Brain microvascular endothelial cell (primary cell): Measurements from ENCODE around the gene ST3GAL4.
A peak's percentile ranks its signal among the peaks of the same experiment; 100 is the strongest.

Source experiments
- DNase-seq: peaks from one replicate; pipeline ENCODE4 v3.0.0-alpha.2; 2020
- H3K27ac ChIP-seq: fragments of 250-450 bp; sonication (Bioruptor Pico); 2 replicates; pipeline ENCODE4 v1.5.1; 2020; ENCODE audit warnings: mild to moderate bottlenecking, moderate library complexity
- H3K27me3 ChIP-seq: fragments of 250-450 bp; sonication (Bioruptor Pico); replicated peaks from 2 replicates; pipeline ENCODE4 v1.5.1; 2020; ENCODE audit warnings: mild to moderate bottlenecking
- H3K36me3 ChIP-seq: fragments of 250-450 bp; sonication (Bioruptor Pico); replicated peaks from 2 replicates; pipeline ENCODE4 v1.5.1; 2020; ENCODE audit warnings: mild to moderate bottlenecking
- H3K4me3 ChIP-seq: 2 replicates; pipeline ENCODE4 v1.5.1; 2011; ENCODE audit warnings: low read depth, mild to moderate bottlenecking, control low read depth, low read length, moderate library complexity
- in situ Hi-C: cut with HindIII; loops from 2 replicates; pipeline ENCODE4 v1.10.0; 2017; ENCODE audit warnings: low sequenced_read_pairs, low pct_ligation_motif_present
- TF ChIP-seq, protein P1 (sequence below): IDR thresholded peaks from 2 replicates; pipeline ENCODE4 v1.5.1; 2011; ENCODE audit warnings: low read depth, mild to moderate bottlenecking, moderate library complexity, low read length, control low read depth, inconsistent platforms; ENCODE audit errors: missing control alignments

Gene ST3GAL4

DNA sequence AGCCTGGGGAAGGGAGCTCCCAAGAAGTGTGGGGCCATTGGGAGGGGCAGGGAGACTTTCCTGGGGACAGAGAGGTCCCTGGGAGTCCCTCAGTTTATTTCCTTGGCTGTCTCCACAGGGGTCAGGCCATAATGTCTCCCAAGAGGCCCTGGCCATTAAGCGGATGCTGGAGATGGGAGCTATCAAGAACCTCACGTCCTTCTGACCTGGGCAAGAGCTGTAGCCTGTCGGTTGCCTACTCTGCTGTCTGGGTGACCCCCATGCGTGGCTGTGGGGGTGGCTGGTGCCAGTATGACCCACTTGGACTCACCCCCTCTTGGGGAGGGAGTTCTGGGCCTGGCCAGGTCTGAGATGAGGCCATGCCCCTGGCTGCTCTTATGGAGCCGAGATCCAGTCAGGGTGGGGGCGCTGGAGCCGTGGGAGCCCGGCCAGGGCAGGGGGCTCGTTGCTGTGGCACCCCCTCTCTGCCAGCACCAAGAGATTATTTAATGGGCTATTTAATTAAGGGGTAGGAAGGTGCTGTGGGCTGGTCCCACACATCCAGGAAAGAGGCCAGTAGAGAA, 58.4 kb downstream of the ST3GAL4 start:
- TF ChIP-seq, protein P1, sequence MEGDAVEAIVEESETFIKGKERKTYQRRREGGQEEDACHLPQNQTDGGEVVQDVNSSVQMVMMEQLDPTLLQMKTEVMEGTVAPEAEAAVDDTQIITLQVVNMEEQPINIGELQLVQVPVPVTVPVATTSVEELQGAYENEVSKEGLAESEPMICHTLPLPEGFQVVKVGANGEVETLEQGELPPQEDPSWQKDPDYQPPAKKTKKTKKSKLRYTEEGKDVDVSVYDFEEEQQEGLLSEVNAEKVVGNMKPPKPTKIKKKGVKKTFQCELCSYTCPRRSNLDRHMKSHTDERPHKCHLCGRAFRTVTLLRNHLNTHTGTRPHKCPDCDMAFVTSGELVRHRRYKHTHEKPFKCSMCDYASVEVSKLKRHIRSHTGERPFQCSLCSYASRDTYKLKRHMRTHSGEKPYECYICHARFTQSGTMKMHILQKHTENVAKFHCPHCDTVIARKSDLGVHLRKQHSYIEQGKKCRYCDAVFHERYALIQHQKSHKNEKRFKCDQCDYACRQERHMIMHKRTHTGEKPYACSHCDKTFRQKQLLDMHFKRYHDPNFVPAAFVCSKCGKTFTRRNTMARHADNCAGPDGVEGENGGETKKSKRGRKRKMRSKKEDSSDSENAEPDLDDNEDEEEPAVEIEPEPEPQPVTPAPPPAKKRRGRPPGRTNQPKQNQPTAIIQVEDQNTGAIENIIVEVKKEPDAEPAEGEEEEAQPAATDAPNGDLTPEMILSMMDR: no peak
- Histone ChIP-seq H3K36me3 (peaks cover 3% of the 10 kb centered on the region), H3K27me3 (no peaks in the 10 kb centered on the region), H3K27ac (no peak overlapping the region), H3K4me3 (no peak overlapping the region)
- no peak for DNase-seq
- in situ Hi-C loops: no loop called here

DNA sequence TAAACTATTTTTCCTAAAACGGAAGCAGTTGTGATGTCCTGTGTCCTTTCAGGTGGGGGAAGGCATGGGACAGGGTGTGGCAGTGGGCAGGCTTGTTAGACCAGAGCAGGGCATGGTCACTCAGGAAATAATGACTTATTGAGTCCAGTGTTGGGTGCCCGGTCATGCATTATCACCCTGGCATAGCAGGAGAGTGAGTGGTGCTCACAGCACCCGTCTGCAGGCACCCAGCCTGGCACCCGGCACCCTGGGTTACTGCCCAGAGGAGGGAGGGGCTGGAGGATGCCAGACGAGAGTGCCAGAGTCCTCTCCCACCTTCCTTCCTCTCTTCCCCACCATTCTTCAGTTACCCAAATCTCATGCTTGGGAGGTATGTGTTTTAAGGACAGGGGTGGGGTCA, 59.1 kb downstream of the ST3GAL4 start:
- Histone ChIP-seq H3K27me3 (no peaks in the 10 kb centered on the region), H3K4me3 (no peak overlapping the region), H3K36me3 (peaks cover 3% of the 10 kb centered on the region), H3K27ac (no peak overlapping the region)
- in situ Hi-C loops: no loop called here
- TF ChIP-seq, protein P1: no peak
- DNase-seq: no peak

DNA sequence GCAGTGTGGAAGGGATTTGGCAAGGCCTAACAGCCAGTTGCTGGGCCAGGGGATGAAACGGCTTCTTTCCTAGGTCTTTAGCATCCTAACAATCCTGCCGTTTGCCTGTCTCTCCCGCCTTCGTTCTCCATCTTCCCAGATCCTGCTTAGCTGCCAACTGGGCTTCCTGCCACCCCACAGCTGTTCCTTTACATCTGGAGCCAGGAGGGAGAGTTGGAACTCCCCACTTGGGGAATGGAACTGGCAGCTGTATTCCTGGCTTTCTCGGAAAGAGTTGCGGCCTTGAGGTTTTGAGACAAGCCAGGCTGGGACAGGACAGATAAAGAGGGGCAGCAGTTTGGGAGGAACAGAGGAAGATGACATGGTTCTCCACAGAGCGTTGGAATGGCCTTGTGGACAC, 59.6 kb downstream of the ST3GAL4 start:
- peaks cover 3% of the 10 kb centered on the region for H3K36me3 ChIP-seq
- no peaks in the 10 kb centered on the region for H3K27me3 ChIP-seq
- DNase-seq: no peak
- H3K27ac ChIP-seq: no peak overlapping the region
- no peak overlapping the region for H3K4me3 ChIP-seq
- in situ Hi-C loops: no loop called here
- TF ChIP-seq, protein P1: no peak

DNA sequence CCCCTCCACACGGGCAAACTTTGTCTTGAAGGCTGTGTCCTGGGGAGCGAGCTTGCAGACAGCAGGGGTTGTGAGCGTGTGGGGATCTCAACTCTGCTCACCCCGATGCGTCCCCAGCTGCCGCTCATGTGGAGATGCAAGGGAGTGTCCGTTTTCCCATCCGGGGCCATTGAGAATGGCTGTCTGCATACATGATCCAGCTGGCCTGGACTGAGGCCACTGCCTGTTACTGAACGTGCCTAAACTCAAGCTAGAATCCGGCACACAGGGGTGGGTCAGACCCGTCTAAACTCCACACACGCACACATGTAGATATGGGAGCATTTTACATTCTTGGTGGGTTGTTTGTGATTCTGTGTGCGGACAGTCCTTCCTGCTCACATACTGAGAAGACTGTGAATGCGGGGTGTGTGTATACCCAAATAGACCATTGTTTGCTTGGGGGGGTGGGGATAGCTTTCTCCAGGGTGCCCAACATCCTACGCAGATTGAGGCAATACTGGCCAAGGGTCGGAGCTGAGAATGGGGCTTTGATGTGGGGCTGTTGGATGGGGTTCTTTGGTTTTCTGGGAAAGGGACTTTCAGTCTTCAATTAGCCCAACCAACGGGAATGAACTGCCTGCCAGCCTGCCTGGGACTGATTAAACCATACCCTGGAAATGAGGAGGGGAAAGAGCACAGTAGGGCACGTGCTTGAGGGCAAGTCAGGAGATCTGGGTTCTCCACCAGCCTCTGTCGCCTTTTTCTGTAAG, 60.4 kb downstream of the ST3GAL4 start:
- in situ Hi-C loops: no loop called here
- DNase-seq: no peak
- Histone ChIP-seq H3K27ac (peak overlapping the region; percentile 22), H3K4me3 (peak overlapping the region; percentile 53), H3K27me3 (no peaks in the 10 kb centered on the region), H3K36me3 (peaks cover 3% of the 10 kb centered on the region)
- TF ChIP-seq, protein P1: no peak

DNA sequence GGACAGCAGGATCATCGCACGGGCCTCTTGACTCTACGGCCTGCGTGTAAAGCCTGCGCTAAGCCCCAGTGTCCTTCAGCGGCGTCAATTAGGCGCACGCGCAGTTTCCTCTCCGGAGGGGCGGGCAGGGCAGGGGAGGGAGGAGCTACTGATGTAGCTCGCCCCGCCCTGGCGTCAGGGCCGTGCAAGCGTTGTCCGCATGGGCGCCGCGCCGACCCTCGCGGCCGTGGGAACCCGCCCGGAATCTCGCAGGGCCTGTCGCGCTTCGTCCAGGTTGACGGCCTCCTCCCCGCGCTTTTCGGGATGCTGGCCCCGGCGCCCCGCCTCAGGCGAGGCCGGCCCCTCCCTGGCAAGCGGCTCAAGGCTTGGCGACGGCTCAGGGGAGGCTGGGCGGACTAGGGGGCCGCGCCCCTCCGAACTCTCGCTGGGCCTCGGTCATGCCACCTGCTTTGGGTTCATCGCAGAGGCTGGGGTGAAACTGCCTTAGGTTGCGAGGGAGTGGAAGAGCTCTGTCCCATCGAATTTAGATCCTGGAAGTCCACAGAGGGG, 61.1 kb downstream of the ST3GAL4 start:
- peaks cover 1% of the 10 kb centered on the region for H3K36me3 ChIP-seq
- H3K4me3 ChIP-seq: peak overlapping the region; percentile 53
- in situ Hi-C loops: no loop called here
- TF ChIP-seq, protein P1: no peak
- no peaks in the 10 kb centered on the region for H3K27me3 ChIP-seq
- peak overlapping the region; percentile 42 for H3K27ac ChIP-seq
- DNase-seq: peak; percentile 78
